Stimulated activated CD8-positive, alpha-beta memory T cell treated with anti-CD3 and anti-CD28 coated beads, Interleukin-4, amount 100 ng/mL, for 4 hours (primary cell): ENCODE measurements around the gene OR10H5.
"Not testable (repeated sequence)": the region's sequence is repeated elsewhere in the genome, so short reads cannot be mapped to it uniquely, and the experiment has no call there.

ENCODE experiments used
- DNase-seq, 2 donors: peaks; one replicate each; pipeline ENCODE4 v3.0.0-alpha.2; 2020; ENCODE audit warnings: low read depth in 2 of 2, low spot score in 1 of 2

Gene OR10H5

DNA sequence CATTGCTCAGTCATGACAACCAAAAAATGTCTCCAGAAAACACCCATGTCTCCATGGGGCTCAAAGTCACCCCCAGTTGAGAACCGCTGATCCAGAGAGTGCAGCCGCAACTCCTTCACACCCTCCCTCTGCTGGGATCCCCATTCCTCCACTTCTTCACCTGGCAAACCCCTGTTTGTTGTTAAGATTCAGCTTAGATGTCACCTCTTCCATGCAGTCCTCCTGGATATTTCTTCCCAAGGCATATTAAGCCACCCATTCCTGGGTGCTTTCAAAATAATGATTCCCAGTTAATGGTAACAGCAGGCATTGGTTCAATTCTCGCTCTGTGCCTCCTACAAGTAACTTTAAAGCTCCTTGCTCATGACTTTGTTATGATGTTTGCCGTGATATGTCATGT, 24.0 kb downstream of the OR10H5 start:
- DNase-seq: no peak

DNA sequence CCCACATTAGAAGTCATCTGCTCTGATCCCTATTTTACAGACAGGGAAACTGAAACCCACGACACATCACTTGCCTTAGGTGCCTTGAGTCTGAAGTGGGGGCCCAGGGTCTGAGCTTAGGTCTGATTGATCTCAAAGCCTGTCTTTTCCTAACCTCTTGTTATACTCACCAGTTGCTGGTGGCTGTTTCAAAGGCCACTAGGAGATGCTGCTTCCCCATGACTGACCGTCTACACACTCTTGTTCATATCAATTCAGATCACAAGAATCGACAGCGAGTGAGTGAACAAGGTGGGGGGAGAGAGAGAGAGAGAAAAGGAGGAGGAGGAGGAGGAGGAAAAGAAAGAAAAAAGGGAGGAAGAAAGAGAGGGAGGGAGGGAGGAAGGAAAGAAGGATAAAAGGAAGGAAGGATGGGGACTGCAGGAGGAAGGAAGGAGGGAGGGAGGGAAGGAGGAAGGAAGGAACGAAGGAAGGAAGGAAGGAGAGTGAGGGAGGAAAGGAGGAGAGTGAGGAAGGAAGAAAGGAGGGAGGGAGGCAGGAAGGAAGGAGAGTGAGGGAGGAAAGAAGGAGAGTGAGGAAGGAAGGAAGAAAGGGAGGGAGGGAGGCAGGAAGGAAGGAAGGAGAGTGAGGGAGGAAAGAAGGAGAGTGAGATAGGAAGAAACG, 24.7 kb downstream of the OR10H5 start:
- DNase-seq: no peak

DNA sequence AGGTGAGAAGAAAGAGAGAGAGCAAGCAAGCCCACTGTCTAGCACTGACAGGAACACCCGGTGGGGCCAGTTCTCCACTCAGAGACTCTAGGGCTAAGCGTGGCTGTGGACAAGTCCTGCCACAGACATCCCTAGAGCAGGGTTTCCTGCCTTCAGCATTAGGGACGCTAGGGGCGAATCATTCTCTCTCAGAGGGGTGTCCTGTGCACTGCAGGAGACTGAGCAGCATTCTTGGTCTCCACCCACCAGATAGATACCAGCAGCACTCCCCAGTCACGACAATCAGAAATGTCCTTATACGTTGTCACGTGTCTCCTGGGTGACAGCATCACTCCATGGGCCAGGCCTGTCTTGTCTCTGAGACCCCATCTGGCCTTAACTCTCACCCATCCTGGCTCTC, 26.5 kb downstream of the OR10H5 start:
- DNase-seq: no peak

DNA sequence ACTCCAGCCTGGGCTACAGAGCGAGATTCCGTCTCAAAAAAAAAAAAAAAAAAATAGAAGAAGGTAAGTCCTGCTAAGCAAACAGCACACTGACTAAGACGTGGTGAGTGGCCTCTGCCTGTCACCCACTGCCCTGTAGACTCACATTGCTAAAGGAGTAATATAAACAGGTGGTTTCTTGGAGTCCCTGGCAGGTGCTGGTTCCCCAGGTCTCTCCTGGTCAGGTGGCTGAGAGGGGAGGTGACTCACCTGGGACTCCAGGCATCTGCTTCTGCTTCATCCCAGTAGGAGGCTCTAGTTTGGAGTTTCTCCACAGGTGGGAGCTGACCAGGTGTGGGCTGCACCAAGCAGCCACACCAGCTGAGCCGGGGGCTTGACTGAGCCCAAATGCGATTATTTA, 27.8 kb downstream of the OR10H5 start, which contains the start of gene OR10H1:
TSS of gene OR10H1 (minus strand) at position 359 of the 400 bp plus-strand sequence. CDS start 7,627 bp downstream, outside the sequence.
- DNase-seq: no peak

DNA sequence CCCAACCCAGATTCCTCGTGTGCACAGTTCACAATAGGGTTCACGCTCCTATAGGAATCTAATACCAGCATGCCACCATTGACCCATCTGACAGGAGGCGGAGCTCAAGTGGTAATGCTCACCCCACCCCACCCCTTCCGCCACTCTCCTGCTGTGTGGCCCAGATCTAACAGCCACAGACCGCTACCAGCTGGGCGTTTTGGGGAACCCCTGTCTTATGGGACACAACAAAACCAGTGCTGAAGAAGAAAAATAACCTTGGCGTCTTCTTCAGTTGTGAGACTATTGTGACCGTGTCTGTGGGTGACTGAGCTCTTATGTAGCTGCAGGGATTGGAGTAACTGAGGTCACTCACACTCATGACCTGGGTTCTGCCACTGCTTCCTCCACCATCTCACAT, 33.2 kb downstream of the OR10H5 start:
- no peak for DNase-seq

DNA sequence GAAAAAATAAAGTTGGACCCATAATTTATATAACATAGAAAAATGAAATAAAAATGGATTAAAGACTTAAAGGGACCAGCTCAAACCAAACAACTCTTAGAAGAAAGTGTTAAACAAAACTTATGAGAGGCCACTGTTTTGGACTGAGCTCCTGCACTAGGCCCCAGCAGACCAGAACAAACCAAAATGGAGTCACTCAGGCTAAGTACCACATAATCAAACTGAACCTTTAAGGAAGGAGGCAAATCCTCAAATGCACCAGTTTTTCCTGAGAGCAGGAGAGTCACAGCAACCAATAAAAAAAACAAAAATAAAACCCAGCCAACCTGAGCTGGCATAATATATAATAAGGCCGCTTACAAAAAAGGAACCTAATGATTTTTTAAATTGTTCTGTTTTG, 38.3 kb downstream of the OR10H5 start:
- DNase-seq: no peak

DNA sequence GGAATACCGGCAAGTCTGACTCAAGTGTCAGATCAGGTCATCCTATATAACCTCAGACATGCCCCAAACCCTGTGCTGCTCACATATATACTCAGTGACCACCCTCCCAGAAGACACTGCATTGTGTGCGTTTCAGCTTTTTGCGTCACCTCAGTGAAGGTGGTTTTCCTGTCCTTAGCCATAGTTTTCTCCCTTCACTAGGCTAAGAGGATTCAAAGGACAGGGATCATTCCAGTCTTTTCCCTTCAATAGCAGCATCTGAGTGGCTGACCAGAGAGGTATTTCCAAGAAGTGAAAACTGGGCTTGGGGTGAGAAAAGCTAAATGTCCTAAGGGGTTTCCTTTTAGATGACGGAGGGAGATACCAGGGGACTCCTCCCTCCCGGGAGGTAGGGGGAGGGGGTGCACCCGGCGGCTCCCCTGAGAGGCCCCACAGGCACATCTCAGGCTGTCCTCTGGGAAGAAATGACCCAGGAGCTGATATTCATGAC, 40.7 kb downstream of the OR10H5 start:
- DNase-seq: no peak

DNA sequence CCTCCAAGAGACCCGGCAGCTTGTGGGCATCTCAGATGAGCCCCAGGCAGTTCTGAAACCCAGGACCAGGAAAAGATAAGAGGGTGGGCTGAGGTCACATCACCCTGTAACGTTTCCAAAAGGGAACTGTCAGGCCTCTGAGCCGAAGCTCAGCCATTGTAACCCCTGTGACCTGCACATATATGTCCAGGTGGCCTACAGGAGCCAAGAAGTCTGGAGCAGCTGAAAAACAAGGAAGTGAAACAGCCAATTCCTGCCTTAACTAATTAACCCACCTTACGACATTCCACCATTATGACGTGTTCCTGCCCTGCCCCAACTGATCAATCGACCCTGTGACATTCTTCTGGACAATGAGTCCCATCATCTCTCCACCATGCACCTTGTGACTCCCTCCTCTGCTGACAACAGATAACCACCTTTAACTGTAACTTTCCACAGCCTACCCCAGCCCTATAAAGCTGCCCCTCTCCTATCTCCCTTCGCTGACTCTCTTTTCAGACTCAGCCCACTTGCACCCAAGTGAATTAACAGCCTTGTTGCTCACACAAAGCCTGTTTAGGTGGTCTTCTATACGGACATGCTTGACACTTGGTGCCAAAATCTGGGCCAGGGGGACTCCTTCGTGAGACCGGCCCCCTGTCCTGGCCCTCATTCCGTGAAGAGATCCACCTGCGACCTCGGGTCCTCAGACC, 41.3 kb downstream of the OR10H5 start:
- DNase-seq: not testable (repeated sequence)

DNA sequence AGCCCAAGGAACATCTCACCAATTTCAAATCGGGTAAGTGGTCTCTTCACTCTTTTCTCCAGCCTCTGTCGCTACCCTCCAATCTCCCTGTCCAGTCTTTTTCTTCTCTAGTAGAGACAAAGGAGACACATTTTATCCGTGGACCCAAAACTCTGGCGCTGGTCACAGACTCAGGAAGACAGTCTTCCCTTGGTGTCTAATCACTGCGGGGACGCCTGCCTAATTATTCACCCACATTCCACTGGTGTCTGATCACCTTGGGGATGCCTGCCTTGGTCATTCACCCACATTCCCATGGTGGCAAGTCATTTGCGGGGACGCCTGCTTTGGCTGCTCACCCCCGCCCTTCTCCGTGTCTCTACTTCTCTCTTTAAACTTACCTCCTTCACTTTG, 41.8 kb downstream of the OR10H5 start:
- no peak for DNase-seq

DNA sequence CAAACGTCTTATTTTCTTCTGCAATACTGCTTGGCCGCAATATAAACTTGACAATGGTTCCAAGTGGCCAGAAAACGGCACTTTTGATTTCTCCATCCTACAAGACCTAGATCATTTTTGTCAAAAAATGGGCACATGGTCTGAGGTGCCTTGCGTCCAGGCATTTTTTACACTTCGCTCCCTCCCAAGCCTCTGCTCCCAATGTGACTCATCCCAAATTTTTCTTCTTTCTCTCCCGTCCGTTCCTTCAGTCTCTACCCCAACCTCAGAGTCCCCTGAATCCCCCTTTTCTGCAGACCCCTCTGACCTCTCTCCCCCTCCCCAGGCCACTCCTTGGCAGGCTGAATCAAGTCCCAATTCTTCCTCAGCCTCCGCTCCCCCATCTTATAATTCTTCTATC, 42.3 kb downstream of the OR10H5 start:
- no peak for DNase-seq

DNA sequence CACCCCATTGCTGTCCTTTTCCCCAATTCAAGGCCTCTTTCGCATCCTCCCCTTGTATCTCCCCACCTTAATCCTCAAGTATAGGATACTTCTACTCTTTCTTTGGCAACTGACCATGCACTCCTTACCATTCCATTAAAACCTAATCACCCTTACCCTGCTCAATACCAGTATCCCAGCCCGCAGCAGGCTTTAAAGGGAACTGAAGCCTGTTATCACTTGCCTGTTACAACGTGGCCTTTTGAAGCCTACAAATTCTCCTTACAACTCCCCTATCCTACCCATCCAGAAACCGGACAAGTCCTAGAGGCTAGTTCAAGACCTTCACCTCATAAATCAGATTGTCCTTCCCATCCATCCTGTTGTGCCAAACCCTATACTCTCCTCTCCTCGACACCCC, 44.2 kb downstream of the OR10H5 start:
- no peak for DNase-seq

DNA sequence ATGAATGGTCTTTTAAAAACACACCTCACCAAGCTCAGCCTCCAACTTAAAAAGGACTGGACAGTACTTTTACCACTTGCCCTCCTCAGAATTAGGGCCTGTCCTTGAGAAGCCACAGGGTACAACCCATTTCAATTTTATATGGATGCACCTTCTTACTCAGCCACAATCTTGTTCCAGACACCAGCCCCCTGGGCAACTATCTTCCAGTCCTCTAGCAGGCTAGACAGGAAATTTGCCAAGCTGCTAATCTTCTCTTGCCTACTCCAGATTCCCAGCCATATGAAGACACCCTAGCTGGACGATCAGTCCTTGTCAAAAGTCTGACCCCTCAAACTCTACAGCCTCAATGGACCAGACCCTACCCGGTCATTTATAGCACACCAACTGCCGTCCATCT, 46.8 kb downstream of the OR10H5 start:
- not testable (repeated sequence) for DNase-seq

DNA sequence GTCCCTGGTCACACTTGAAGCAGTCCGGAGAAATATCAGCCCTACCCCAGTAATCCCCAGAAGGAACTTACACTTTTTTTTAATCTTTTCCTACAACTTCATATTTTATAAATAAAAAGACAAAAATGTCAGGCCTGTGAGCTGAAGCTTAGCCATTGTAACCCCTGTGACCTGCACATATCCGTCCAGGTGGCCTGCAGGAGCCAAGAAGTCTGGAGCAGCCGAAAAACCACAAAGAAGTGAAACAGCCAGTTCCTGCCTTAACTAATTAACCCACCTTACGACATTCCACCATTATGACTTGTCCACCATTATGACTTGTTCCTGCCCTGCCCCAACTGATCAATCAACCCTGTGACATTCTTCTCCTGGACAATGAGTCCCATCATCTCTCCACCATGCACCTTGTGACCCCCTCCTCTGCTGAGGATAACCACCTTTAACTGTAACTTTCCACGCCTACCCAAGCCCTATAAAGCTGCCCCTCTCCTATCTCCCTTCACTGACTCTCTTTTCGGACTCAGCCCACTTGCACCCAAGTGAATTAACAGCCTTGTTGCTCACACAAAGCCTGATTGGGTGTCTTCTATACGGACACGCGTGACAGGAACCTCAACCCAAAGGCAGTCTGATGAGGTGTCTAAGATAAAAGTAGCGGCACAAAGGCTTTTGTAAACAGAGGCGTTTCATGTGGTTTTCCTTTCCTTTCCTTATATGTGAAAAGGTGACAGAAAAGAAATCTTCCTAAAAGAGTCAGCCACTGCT, 48.3 kb downstream of the OR10H5 start:
- peak in 1 of 2 donors; percentile 19 for DNase-seq

DNA sequence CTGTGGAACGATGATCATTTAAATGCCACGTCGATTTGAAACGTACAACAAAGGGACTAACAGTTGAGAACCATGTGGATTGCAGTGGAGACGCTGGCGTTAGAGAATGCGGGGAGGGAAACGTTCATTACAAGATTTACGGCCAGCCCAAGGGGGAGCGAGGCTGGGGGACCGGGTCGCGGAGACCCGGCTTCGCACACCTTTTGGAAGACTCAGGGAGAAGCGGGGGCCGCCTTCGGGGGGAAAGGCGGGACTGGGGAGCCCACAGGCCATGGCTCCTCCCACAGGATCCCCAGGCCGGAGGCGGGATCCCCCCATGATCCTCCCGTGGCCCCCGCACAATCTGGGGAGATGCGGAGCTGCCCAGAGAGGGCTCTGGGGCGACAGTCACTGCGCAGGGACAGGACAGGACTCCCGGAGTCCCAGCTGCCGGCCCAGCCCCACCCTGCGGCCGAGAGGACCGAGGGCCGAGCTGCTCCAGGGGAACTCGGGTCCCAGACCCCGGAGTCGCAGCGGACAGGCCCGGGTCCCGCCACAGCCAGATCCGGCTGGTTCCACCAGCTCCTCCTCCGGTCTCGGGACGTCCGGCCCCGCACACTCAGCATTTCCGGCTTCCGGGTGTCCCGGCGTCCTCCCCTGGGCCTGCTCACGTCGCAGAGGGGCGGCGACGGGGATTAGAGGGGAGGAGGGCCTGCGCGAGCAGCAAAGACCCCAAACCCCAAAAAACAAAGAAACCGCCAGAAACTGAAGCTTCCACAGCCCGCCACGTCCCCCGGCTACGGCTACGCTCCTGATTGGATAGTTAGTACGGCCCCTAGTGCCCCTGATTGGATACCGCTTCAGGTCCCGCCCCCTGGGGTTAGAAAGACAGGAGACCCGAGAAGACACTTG, 49.1 kb downstream of the OR10H5 start:
- peak; percentile 89 to 90 for DNase-seq

DNA sequence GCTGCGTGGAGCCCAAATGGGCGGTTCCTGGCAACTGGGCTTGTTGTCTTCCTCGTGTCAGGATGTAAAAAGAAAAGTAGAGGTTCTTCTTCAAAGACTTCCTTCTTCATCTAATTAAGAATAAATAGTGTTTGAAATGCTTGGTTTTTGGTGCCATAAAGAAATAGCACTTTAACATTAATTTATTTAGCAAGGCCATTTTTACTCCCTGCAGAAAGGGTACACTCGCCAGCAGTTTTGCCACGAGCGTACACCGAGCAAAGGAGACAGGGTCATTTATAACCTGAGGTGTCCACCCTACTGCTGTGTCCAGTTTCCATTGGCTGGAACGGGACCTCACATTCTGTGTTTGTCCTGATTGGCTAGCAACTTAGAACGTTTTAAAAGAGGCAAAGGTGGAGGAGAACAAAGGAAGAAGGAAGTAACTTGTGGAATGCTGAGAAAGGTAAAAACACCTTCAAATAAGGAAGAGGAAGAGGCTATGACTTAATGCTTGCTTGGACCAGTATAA, 49.8 kb downstream of the OR10H5 start:
- no peak for DNase-seq

DNA sequence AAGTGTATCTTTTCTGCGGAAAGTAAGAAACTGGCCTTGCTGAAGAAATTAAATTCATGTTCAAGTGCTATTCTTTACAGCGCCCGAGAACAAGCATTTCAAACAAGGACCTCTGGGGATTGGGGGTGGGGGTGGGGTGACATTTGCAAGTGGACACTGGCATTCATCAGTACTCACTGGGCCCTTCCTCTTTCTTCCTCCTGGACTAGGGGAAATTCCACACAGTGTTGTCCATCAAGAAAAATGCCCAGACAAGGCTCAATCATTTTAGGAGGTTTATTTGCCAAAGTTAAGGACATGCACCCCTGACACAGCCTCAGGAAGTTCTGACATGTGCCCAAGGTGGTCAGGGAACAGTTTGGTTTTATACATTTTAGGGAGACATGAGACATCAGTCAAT, 50.9 kb downstream of the OR10H5 start:
- no peak for DNase-seq

DNA sequence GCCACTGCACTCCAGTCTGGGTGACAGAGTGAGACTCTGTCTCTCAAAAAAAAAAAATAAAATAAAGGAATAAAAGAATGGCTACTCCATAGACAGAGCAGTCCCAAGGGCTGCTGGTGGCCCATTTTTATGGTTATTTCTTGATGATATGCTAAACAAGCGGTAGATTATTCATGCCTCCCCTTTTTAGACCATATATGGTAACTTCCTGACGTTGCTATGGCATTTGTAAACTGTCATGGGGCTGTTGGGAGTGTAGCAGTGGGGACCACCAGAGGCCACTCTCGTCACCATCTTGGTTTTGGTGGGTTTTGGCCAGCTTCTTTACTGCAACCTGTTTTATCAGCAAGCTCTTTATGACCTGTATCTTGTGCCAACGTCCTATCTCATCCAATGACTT, 52.4 kb downstream of the OR10H5 start:
- DNase-seq: not testable (repeated sequence)

DNA sequence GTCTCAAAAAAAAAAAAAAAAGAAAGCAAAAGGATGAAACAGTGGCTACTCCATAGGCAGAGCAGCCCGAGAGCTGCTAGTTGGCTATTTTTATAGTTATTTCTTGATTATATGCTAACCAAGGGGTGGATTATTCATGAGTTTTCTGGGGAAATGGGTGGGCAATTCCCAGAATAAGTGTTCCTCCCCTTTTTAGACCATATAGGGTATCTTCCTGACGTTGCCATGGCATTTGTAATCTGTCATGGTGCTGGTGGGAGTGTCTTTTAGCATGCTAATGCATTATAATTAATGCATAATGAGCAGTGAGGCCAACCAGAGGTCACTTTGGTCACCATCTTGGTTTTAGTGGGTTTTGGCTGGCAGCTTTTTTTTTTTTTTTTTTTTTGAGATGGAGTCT, 53.4 kb downstream of the OR10H5 start:
- no peak for DNase-seq

DNA sequence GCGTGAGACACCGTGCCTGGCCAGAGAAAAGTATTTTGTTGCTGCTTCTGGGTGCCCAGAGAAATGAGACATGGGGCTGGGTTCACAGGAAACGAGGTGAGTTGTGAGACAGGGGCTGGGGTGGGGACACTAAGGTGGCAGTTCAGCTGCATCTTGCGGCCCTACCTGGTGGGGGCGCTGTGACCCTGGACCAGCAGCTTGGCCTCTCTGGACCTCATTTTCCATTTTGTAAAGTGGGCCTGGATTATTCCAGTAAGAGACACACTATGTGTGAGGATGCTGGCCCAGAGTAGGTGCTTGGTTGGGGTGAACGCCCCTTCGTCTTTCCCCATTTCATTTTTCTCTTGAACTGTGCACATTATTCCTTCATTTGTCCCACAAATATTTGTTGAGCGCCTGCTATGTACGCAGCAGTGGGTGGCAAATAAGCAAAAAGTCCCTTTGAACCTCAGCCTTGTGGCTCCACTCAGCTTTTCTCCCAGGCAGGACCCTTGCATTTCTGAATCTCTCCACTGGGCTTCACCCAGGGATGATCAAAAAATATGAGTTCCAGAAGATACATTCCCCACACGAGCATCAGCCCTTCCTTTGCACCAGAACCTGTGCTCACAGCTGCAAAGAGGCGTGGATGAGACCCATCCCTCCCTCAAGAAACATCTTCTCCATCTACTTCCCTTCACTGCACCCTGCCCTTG, 54.6 kb downstream of the OR10H5 start:
- DNase-seq: no peak

DNA sequence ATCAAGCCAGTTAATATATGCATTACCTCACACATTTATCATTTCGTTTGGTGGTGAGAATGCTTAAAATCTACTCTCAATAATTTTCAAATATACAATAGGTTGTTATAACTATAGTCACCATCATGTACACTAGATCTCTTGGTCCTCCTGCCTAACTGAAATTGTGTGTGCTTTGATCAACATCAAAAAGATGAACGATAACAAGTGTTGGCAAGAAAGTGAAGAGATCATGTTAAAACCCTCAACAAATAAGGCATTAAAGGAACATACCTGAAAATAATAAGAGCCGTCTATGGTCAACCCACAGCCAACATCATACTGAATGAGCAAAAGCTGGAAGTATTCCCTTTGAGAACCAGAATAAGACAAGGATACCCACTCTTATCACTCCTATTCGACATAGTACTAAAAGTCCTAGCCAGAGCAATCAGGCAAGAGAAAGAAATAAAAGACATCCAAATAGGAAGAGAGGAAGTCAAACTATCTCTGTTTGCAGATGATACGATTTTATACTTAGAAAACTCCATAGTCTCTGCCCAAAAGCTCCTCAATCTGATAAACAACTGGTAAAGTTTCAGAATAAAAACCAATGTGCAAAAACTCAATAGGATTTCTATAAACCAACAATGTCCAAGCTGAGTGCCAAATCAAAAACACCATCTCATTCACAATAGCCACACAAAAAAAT, 55.9 kb downstream of the OR10H5 start:
- DNase-seq: no peak
